SIG-M5 (cell line): ENCODE measurements around the gene ELAPOR2.
"Not testable (repeated sequence)": the region's sequence is repeated elsewhere in the genome, so short reads cannot be mapped to it uniquely, and the experiment has no call there.

Experiments used
- DNase-seq: peaks from one replicate; lab custom pipeline; 2025; lab: John Stamatoyannopoulos, UW

ELAPOR2 gene

GRCh38 chr7:87059525-87060287, at the start of gene ELAPOR2:
Gene ELAPOR2, minus strand, starts transcription at chr7:87059654. Its CDS starts 141 bp downstream, at chr7:87059513.
- DNase-seq: no peak

- DNase-seq: no peak
These were observed 48.7 kb upstream of the ELAPOR2 start for GRCh38 chr7:87107949-87108776.

GRCh38 chr7:87106974-87107612, 47.6 kb upstream of the ELAPOR2 start:
- no peak for DNase-seq

- no peak for DNase-seq
These were observed 45.9 kb upstream of the ELAPOR2 start for GRCh38 chr7:87105401-87105800.

- DNase-seq: no peak
These were observed 40.9 kb upstream of the ELAPOR2 start for GRCh38 chr7:87100326-87100725.

GRCh38 chr7:87097375-87097774, 37.9 kb upstream of the ELAPOR2 start:
- DNase-seq: not testable (repeated sequence)

GRCh38 chr7:87094322-87094721, 34.9 kb upstream of the ELAPOR2 start:
- no peak for DNase-seq

- no peak for DNase-seq
These were observed 33.2 kb upstream of the ELAPOR2 start for GRCh38 chr7:87092568-87093091.

- DNase-seq: no peak
These were observed 32.1 kb upstream of the ELAPOR2 start for GRCh38 chr7:87091487-87092066.

- no peak for DNase-seq
These were observed 24.5 kb upstream of the ELAPOR2 start for GRCh38 chr7:87083865-87084519.

- DNase-seq: no peak
These were observed 23.2 kb upstream of the ELAPOR2 start for GRCh38 chr7:87082675-87083074.

GRCh38 chr7:87075671-87076404, 16.4 kb upstream of the ELAPOR2 start:
- no peak for DNase-seq

GRCh38 chr7:87067788-87068187, 8.3 kb upstream of the ELAPOR2 start:
- DNase-seq: no peak

GRCh38 chr7:87060288-87060537, 759 bp upstream of the ELAPOR2 start:
- no peak for DNase-seq

- DNase-seq: no peak
These were observed 520 bp downstream of the ELAPOR2 start for GRCh38 chr7:87058744-87059524.

- DNase-seq: no peak
These were observed 2.2 kb downstream of the ELAPOR2 start for GRCh38 chr7:87057210-87057609.

- DNase-seq: no peak
These were observed 3.1 kb downstream of the ELAPOR2 start for GRCh38 chr7:87056346-87056745.

- DNase-seq: no peak
These were observed 10.6 kb downstream of the ELAPOR2 start for GRCh38 chr7:87048839-87049238.

- DNase-seq: no peak
These were observed 13.0 kb downstream of the ELAPOR2 start for GRCh38 chr7:87046456-87046855.

GRCh38 chr7:87044713-87045112, 14.7 kb downstream of the ELAPOR2 start:
- DNase-seq: not testable (repeated sequence)
